ENCODE results near the gene PXMP2.

DNA sequence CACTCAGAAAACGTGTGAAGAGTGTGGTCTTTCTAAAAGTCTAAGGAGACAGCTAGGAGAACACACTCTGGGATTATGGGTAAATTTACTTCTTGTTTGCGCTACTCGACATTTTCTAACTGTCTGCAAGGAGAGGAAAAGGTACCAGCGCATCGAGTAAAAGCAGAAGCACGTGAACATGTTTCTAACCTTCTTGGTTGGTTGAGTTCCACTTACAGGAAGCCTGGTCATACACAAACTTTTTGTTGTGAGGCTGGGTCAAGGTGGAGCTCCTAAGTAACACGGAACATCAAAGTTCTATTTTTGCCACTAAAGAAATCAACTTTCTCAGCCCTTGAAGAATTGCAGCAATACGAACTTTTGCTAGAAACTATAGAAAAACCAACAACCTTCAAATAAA is 54.2 kb downstream of the PXMP2 start:
- TF ChIP-seq TAF1 (IDR thresholded peaks at IDR 0.05; ENCODE audit: borderline replicate concordance, low read depth, low read length) (no peak), POLR2A (IDR thresholded peaks at IDR 0.05; ENCODE audit: low read depth, low read length) (no peak), POLR2AphosphoS5 (IDR thresholded peaks at IDR 0.05; ENCODE audit: low read depth, low read length) (no peak)

Measured in GM12892 (cell line).